T-cell (primary cell): ENCODE results near the gene LTB4R. TPM values are rescaled to one million over a fixed set of nuclear protein-coding genes. Genes with fewer than 3 reads are reported as not detected.
A peak's percentile ranks its signal among the peaks of the same experiment; 100 is the strongest.

Experiments
- ATAC-seq, 4 experiments: fragments of 200-7000 bp in 3 of 4; fragments of 150-1000 bp in 1 of 4; cut with Tn5 transposase; replicated peaks in 1 of 4; 1 replicate in 3 of 4; 2 replicates in 1 of 4; pipeline ENCODE4 v1.10.0; 2021; ENCODE audit warnings: moderate library complexity in 3 of 4, mild to moderate bottlenecking in 2 of 4, moderate number of reproducible peaks in 1 of 4
- CTCF ChIA-PET, 2 donors: fragments of 300-600 bp; sonication (Branson Sonifier 250); formaldehyde crosslinking; loops; one replicate each; lab custom pipeline; 2022; ENCODE audit warnings: antibody characterized with exemption in 2 of 2; lab: Charles Lee
- POLR2A ChIA-PET, 2 donors: fragments of 300-600 bp; sonication (Branson Sonifier 250); formaldehyde crosslinking; loops; one replicate each; lab custom pipeline; 2022; ENCODE audit warnings: antibody characterized with exemption in 2 of 2; lab: Charles Lee
- DNase-seq, 35 experiments: peaks; one replicate each; pipeline versions ENCODE4 v3.0.0 to v3.0.0-alpha.2; 2013 to 2023
- H3K27ac ChIP-seq: one replicate; pipeline ENCODE4 v1.5.1; 2013; ENCODE audit warnings: low read length
- H3K27me3 ChIP-seq, 2 experiments: replicated peaks in 1 of 2; 1 replicate in 1 of 2; 2 replicates in 1 of 2; pipeline versions ENCODE4 v1.6.1 to v1.7.0; 2013; ENCODE audit warnings: low read length in 1 of 2, mixed read lengths in 1 of 2; ENCODE audit not compliant: control insufficient read depth in 2 of 2, insufficient read depth in 2 of 2; ENCODE audit errors: extremely low read depth in 1 of 2
- H3K36me3 ChIP-seq, 2 donors: 1 replicate in 1 of 2; 2 replicates in 1 of 2; pipeline versions ENCODE4 v1.6.1 to v1.7.0; 2013; ENCODE audit warnings: low read length in 1 of 2; ENCODE audit not compliant: control insufficient read depth in 2 of 2, insufficient read depth in 1 of 2; ENCODE audit errors: extremely low read depth in 1 of 2
- H3K4me1 ChIP-seq, 2 experiments: 1 replicate in 1 of 2; 2 replicates in 1 of 2; pipeline versions ENCODE4 v1.6.1 to v1.7.0; 2013; ENCODE audit warnings: low read length in 2 of 2, mixed read lengths in 1 of 2; ENCODE audit not compliant: insufficient read depth in 2 of 2, control insufficient read depth in 1 of 2; ENCODE audit errors: extremely low read depth in 1 of 2
- H3K4me3 ChIP-seq, 2 donors: 1 replicate in 1 of 2; 2 replicates in 1 of 2; pipeline versions ENCODE4 v1.5.1 to v1.7.0; 2013; ENCODE audit warnings: mild to moderate bottlenecking in 2 of 2, low read length in 1 of 2, moderate library complexity in 1 of 2; ENCODE audit not compliant: control insufficient read depth in 1 of 2; ENCODE audit errors: extremely low read depth in 1 of 2
- H3K9me3 ChIP-seq: 2 replicates; pipeline ENCODE4 v1.7.0; 2013
- H3K27ac Mint-ChIP-seq, 2 donors: one replicate each; pipeline ENCODE4 v1.8.0; 2020 to 2021; ENCODE audit warnings: mild to moderate bottlenecking in 2 of 2, mixed read lengths in 2 of 2
- H3K27me3 Mint-ChIP-seq, 2 donors: one replicate each; pipeline ENCODE4 v1.8.0; 2021 to 2022; ENCODE audit warnings: mixed read lengths in 2 of 2
- H3K36me3 Mint-ChIP-seq: one replicate; pipeline ENCODE4 v1.8.0; 2021; ENCODE audit warnings: mixed read lengths
- H3K4me1 Mint-ChIP-seq, 3 donors: one replicate each; pipeline ENCODE4 v1.8.0; 2020 to 2022; ENCODE audit warnings: mixed read lengths in 3 of 3, mild to moderate bottlenecking in 1 of 3
- H3K4me3 Mint-ChIP-seq, 3 donors: one replicate each; pipeline ENCODE4 v1.8.0; 2020 to 2022; ENCODE audit warnings: mild to moderate bottlenecking in 3 of 3, mixed read lengths in 3 of 3, moderate library complexity in 3 of 3
- H3K9me3 Mint-ChIP-seq, 3 donors: one replicate each; pipeline ENCODE4 v1.8.0; 2020 to 2022; ENCODE audit warnings: mixed read lengths in 3 of 3
- WGBS: methylation state at CpG from one replicate; pipeline ENCODE4 v1.1.5; 2013; ENCODE audit warnings: missing lambda C conversion rate; ENCODE audit not compliant: insufficient coverage; 5-methylcytosine and 5-hydroxymethylcytosine counted together
- total RNA-seq, 35 experiments: library from RNA in 6 of 35; stranded (reverse) in 6 of 35; fragments of 120-200 nt in 1 of 35; gene quantifications; one replicate each; pipeline versions ENCODE4 v1.2.1 to v1.2.4 and lab custom pipeline; 2013 to 2026

The LTB4R gene
- total RNA-seq, 5 donors from 2014 or later (not counting 1 experiment from before 2014, with no cell fraction given) = 17.0 to 29.0 (median 18.0) TPM

GRCh38 chr14:24270537-24271133 is 40.7 kb upstream of the LTB4R start:
- no peaks in the 10 kb centered on the region for H3K9me3 Mint-ChIP-seq
- peak overlapping the region; percentile 96 for H3K27ac ChIP-seq
- no peak for DNase-seq
- H3K9me3 ChIP-seq = no peaks in the 10 kb centered on the region
- CTCF ChIA-PET = interaction anchor here (0.6 to 2.6 kb wide), 7 partner anchors 9 to 161 kb away, joined by 3 to 30 read pairs (median 6); partner anchors contain the start of genes TINF2 (in 2 of the 2) and CIDEB (in 1 of the 2)
- no peaks in the 10 kb centered on the region for H3K27me3 ChIP-seq
- peaks cover 28% of the 10 kb centered on the region for H3K36me3 Mint-ChIP-seq
- peak overlapping the region; percentile 82 to 94 for H3K4me3 ChIP-seq
- peak overlapping the region; percentile 84 to 90 (median 90) for H3K4me3 Mint-ChIP-seq
- POLR2A ChIA-PET = interaction anchor here (0.6 to 2.3 kb wide), 5 partner anchors 27 to 159 kb away, joined by 3 to 19 read pairs (median 5); partner anchors contain the start of genes CBLN3 (in 1 of the 2), KHNYN (in 1 of the 2) and TINF2 (in 1 of the 2)
- H3K4me1 Mint-ChIP-seq = peaks cover 34 to 50% (median 37%) of the 10 kb centered on the region in 3 donors
- no peaks in the 10 kb centered on the region for H3K27me3 Mint-ChIP-seq
- H3K36me3 ChIP-seq = peaks cover 14 to 33% of the 10 kb centered on the region in 2 donors
- 21% methylated on average over 13 of the region's 13 CpGs for WGBS
- peaks cover 15 to 29% of the 10 kb centered on the region in 2 experiments for H3K4me1 ChIP-seq
- peak overlapping the region; percentile 93 to 95 for H3K27ac Mint-ChIP-seq
- ATAC-seq = peak in 2 of 4 experiments; percentile 4

- H3K9me3 ChIP-seq = no peaks in the 10 kb centered on the region
- H3K27me3 Mint-ChIP-seq = no peaks in the 10 kb centered on the region
- no peaks in the 10 kb centered on the region for H3K9me3 Mint-ChIP-seq
- ATAC-seq (peak; percentile 87 to 97 (median 95)), DNase-seq (peak; percentile 85 to 98 (median 96))
- peaks cover 14 to 27% of the 10 kb centered on the region in 2 donors for H3K36me3 ChIP-seq
- peak within 1 kb of the TSS; percentile 95 to 97 for H3K27ac Mint-ChIP-seq
- ChIA-PET CTCF (interaction anchor here (1.0 to 2.6 kb wide), 9 partner anchors 8 to 160 kb away, joined by 3 to 30 read pairs (median 5); partner anchors contain the start of genes TINF2 (in 2 of the 2) and CIDEB (in 1 of the 2)), POLR2A (interaction anchor here (0.5 to 2.3 kb wide), 6 partner anchors 26 to 158 kb away, joined by 3 to 19 read pairs (median 4); partner anchors contain the start of genes CBLN3 (in 1 of the 2), KHNYN (in 1 of the 2) and TINF2 (in 1 of the 2))
- peak within 1 kb of the TSS; percentile 84 to 90 (median 90) for H3K4me3 Mint-ChIP-seq
- H3K4me3 ChIP-seq = peak within 1 kb of the TSS; percentile 82 to 94
- H3K36me3 Mint-ChIP-seq = peaks cover 23% of the 10 kb centered on the region
- under 1% methylated on average over 53 of the region's 61 CpGs for WGBS
- peaks cover 15 to 29% of the 10 kb centered on the region in 2 experiments for H3K4me1 ChIP-seq
- peak within 1 kb of the TSS; percentile 96 for H3K27ac ChIP-seq
- H3K4me1 Mint-ChIP-seq = peaks cover 34 to 51% (median 37%) of the 10 kb centered on the region in 3 donors
- H3K27me3 ChIP-seq = no peaks in the 10 kb centered on the region
Observed at GRCh38 chr14:24271134-24271833, 40.0 kb upstream of the LTB4R start, which contains the start of gene RABGGTA. TSS of gene RABGGTA (minus strand) at chr14:24271597. CDS start at chr14:24271115, 482 bp downstream.

- POLR2A ChIA-PET = interaction anchor here (0.5 to 2.3 kb wide), 3 partner anchors 29 to 158 kb away, joined by 3 to 19 read pairs (median 5); partner anchors contain the start of genes CBLN3 (in 1 of the 2), KHNYN (in 1 of the 2) and TINF2 (in 1 of the 2)
- Mint-ChIP-seq H3K9me3 (no peaks in the 10 kb centered on the region), H3K27me3 (no peaks in the 10 kb centered on the region), H3K36me3 (peaks cover 17% of the 10 kb centered on the region), H3K4me1 (peaks cover 34 to 54% (median 40%) of the 10 kb centered on the region in 3 donors), H3K4me3 (peak overlapping the region; percentile 84 to 90 (median 90)), H3K27ac (peak overlapping the region; percentile 94 to 97)
- H3K9me3 ChIP-seq = no peaks in the 10 kb centered on the region
- 11% methylated on average over 3 of the region's 3 CpGs for WGBS
- ATAC-seq = no peak
- H3K36me3 ChIP-seq = peaks cover 14 to 23% of the 10 kb centered on the region in 2 donors
- peaks cover 15 to 29% of the 10 kb centered on the region in 2 experiments for H3K4me1 ChIP-seq
- CTCF ChIA-PET = interaction anchor here in 1 of 2 donors (0.7 to 2.3 kb wide), 6 partner anchors 28 to 160 kb away, joined by 3 to 30 read pairs (median 4); partner anchors contain the start of genes CIDEB and TINF2
- H3K27ac ChIP-seq = peak overlapping the region; percentile 94
- H3K4me3 ChIP-seq = peak overlapping the region; percentile 27 to 94
- DNase-seq = no peak
- no peaks in the 10 kb centered on the region for H3K27me3 ChIP-seq
Observed at GRCh38 chr14:24271834-24272263, 39.5 kb upstream of the LTB4R start.

- no peaks in the 10 kb centered on the region for H3K9me3 Mint-ChIP-seq
- no peaks in the 10 kb centered on the region for H3K27me3 Mint-ChIP-seq
- CTCF ChIA-PET = interaction anchor here in 1 of 2 donors (0.7 to 2.0 kb wide), 5 partner anchors 30 to 159 kb away, joined by 3 to 10 read pairs (median 4); partner anchors contain the start of genes CIDEB and TINF2
- Histone ChIP-seq H3K36me3 (peaks cover 14 to 17% of the 10 kb centered on the region in 2 donors), H3K27me3 (no peaks in the 10 kb centered on the region), H3K4me1 (peaks cover 15 to 29% of the 10 kb centered on the region in 2 experiments), H3K4me3 (no peak overlapping the region), H3K27ac (peak overlapping the region; percentile 94), H3K9me3 (no peaks in the 10 kb centered on the region)
- peaks cover 11% of the 10 kb centered on the region for H3K36me3 Mint-ChIP-seq
- peak overlapping the region; percentile 94 to 97 for H3K27ac Mint-ChIP-seq
- ATAC-seq (no peak), DNase-seq (no peak)
- H3K4me3 Mint-ChIP-seq = peak overlapping the region in 2 of 3 donors; percentile 90
- POLR2A ChIA-PET = interaction anchor here in 1 of 2 donors (2.3 kb wide), 1 partner anchor 30 kb away, joined by 19 read pairs; the partner anchor contains the start of gene TINF2
- H3K4me1 Mint-ChIP-seq = peaks cover 34 to 58% (median 36%) of the 10 kb centered on the region in 3 donors
- WGBS = 94% methylated on average over 2 of the region's 2 CpGs
Observed at GRCh38 chr14:24272467-24272866, 38.8 kb upstream of the LTB4R start.

- Histone ChIP-seq H3K9me3 (no peaks in the 10 kb centered on the region), H3K27ac (peak overlapping the region; percentile 52), H3K4me3 (no peak overlapping the region), H3K27me3 (no peaks in the 10 kb centered on the region), H3K36me3 (peaks cover 12% of the 10 kb centered on the region in 2 donors), H3K4me1 (peaks cover 16 to 29% of the 10 kb centered on the region in 2 experiments)
- no CpG with 5 or more reads among the region's 3 CpGs for WGBS
- peaks cover 38 to 67% (median 44%) of the 10 kb centered on the region in 3 donors for H3K4me1 Mint-ChIP-seq
- ChIA-PET POLR2A (no interaction called here), CTCF (interaction anchor here (0.7 to 1.5 kb wide), 4 partner anchors 24 to 163 kb away, joined by 3 to 4 read pairs (median 4); partner anchors contain the start of gene CIDEB (in 1 of the 2))
- H3K9me3 Mint-ChIP-seq = no peaks in the 10 kb centered on the region
- peak in 1 of 35 experiments; percentile 9 for DNase-seq
- H3K27ac Mint-ChIP-seq = peak overlapping the region; percentile 94 to 97
- no peak for ATAC-seq
- H3K36me3 Mint-ChIP-seq = peaks cover 8% of the 10 kb centered on the region
- no peaks in the 10 kb centered on the region for H3K27me3 Mint-ChIP-seq
- peak overlapping the region in 1 of 3 donors; percentile 24 for H3K4me3 Mint-ChIP-seq
Observed at GRCh38 chr14:24273422-24273998, 37.8 kb upstream of the LTB4R start.
